HCT116 (cell line): ENCODE measurements around the gene CD96. TPM values are rescaled to one million over a fixed set of nuclear protein-coding genes. Genes with fewer than 3 reads are reported as not detected.
"Not testable (repeated sequence)": the region's sequence is repeated elsewhere in the genome, so short reads cannot be mapped to it uniquely, and the experiment has no call there.

Source experiments
- ATAC-seq: fragments of 200-7000 bp; cut with Tn5 transposase; 2 replicates; pipeline ENCODE4 v1.9.1; 2020; ENCODE audit warnings: mild to moderate bottlenecking, moderate library complexity
- BruUV-seq: library from RNA; stranded (reverse); fragments of 400-500 nt; replicated peaks from 2 replicates; lab custom pipeline; 2021; lab: Mats Ljungman, UMichigan
- CTCF ChIA-PET: fragments of 300-600 bp; sonication (Branson Sonifier 250); formaldehyde crosslinking; loops from one replicate; lab custom pipeline; 2021; ENCODE audit warnings: antibody characterized with exemption; lab: Charles Lee
- POLR2A ChIA-PET: fragments of 300-600, 350-600 bp; sonication (Branson Sonifier 250); formaldehyde crosslinking; loops from one replicate; lab custom pipeline; 2021; ENCODE audit warnings: antibody characterized with exemption; lab: Charles Lee
- RAD21 ChIA-PET, 2 experiments: fragments of 300-600 bp; sonication (Branson Sonifier 250); formaldehyde crosslinking; loops; one replicate each; lab custom pipeline; 2023; ENCODE audit warnings: low total read pairs in 2 of 2; ENCODE audit not compliant: uncharacterized antibody in 2 of 2, unreplicated experiment in 2 of 2, low non-redundant PET in 1 of 2; lab: Charles Lee
- DNase-seq: peaks from one replicate; pipeline ENCODE4 v3.0.0-alpha.2; 2010; ENCODE audit warnings: low read depth, low spot score
- H2AFZ ChIP-seq: fragments of 200-600 bp; shearing (Covaris generic), sonication (generic); 2 replicates; pipeline ENCODE4 v1.6.1; 2017; ENCODE audit warnings: low read depth, mixed run types, mixed read lengths, antibody characterized with exemption, low read length; ENCODE audit not compliant: poor library complexity, severe bottlenecking
- H3K27ac ChIP-seq: 2 replicates; pipeline ENCODE4 v1.5.1; 2012; ENCODE audit warnings: low read depth, low read length
- H3K27me3 ChIP-seq: fragments of 200-600 bp; sonication (generic); 2 replicates; pipeline ENCODE4 v1.6.1; 2016; ENCODE audit warnings: mixed run types, low read length, mixed read lengths; ENCODE audit not compliant: insufficient read depth
- H3K36me3 ChIP-seq, 2 experiments: fragments of 200-500 bp in 1 of 2; fragments of 200-600 bp in 1 of 2; sonication (Bioruptor generic) in 1 of 2; sonication (generic) in 1 of 2; 2 replicates each; pipeline versions ENCODE4 v1.5.1 to v1.6.1; 2014 to 2016; ENCODE audit warnings: low read length in 2 of 2, inconsistent platforms in 1 of 2, mixed read lengths in 1 of 2, mixed run types in 1 of 2; ENCODE audit not compliant: insufficient read depth in 2 of 2, control insufficient read depth in 1 of 2
- H3K4me1 ChIP-seq, 2 experiments: fragments of 200-600 bp in 1 of 2; sonication (generic) in 1 of 2; 2 replicates each; pipeline versions ENCODE4 v1.5.1 to v1.6.1; 2012 to 2017; ENCODE audit warnings: low read length in 2 of 2, inconsistent platforms in 1 of 2, mild to moderate bottlenecking in 1 of 2, mixed read lengths in 1 of 2, mixed run types in 1 of 2, moderate library complexity in 1 of 2; ENCODE audit not compliant: insufficient read depth in 2 of 2, control insufficient read depth in 1 of 2
- H3K4me2 ChIP-seq: fragments of 200-600 bp; sonication (generic); 2 replicates; pipeline ENCODE4 v1.6.1; 2017; ENCODE audit warnings: mixed run types, low read length, mixed read lengths
- H3K4me3 ChIP-seq, 2 experiments: fragments of 200-600 bp in 1 of 2; sonication (generic) in 1 of 2; replicated peaks in 1 of 2; 2 replicates each; pipeline ENCODE4 v1.5.1; 2011 to 2016; ENCODE audit warnings: low read length in 2 of 2, control low read depth in 1 of 2, low read depth in 1 of 2, mild to moderate bottlenecking in 1 of 2, mixed read lengths in 1 of 2, mixed run types in 1 of 2
- H3K79me2 ChIP-seq: fragments of 200-600 bp; sonication (generic); 2 replicates; pipeline ENCODE4 v1.6.1; 2017; ENCODE audit warnings: mild to moderate bottlenecking, mixed run types, low read length, moderate library complexity, mixed read lengths; ENCODE audit not compliant: insufficient read depth
- H3K9ac ChIP-seq: fragments of 200-600 bp; sonication (generic); 2 replicates; pipeline ENCODE4 v1.6.1; 2016; ENCODE audit warnings: low read length, mixed read lengths
- H3K9me2 ChIP-seq: fragments of 200-600 bp; sonication (generic), shearing (Covaris generic); 2 replicates; pipeline ENCODE4 v1.6.1; 2017; ENCODE audit warnings: mixed run types, mild to moderate bottlenecking, moderate library complexity; ENCODE audit not compliant: insufficient read depth
- H3K9me3 ChIP-seq, 2 experiments: fragments of 200-500 bp in 1 of 2; fragments of 200-600 bp in 1 of 2; sonication (Bioruptor generic) in 1 of 2; sonication (generic) in 1 of 2; 2 replicates each; pipeline ENCODE4 v1.6.1; 2014 to 2017; ENCODE audit warnings: low read length in 2 of 2, mixed read lengths in 2 of 2, inconsistent platforms in 1 of 2, low read depth in 1 of 2, mild to moderate bottlenecking in 1 of 2, mixed run types in 1 of 2, moderate library complexity in 1 of 2; ENCODE audit not compliant: control insufficient read depth in 1 of 2, insufficient read depth in 1 of 2
- H4K20me1 ChIP-seq: fragments of 200-600 bp; sonication (generic), shearing (Covaris generic); 2 replicates; pipeline ENCODE4 v1.6.1; 2017; ENCODE audit warnings: mixed run types, mild to moderate bottlenecking, moderate library complexity; ENCODE audit not compliant: insufficient read depth
- ATF3 ChIP-seq: IDR thresholded peaks from 2 replicates; pipeline ENCODE4 v1.6.1; 2012
- CBX3 ChIP-seq: IDR thresholded peaks from 2 replicates; pipeline ENCODE4 v1.6.1; 2012; ENCODE audit warnings: low read depth
- CEBPB ChIP-seq: IDR thresholded peaks from 2 replicates; pipeline ENCODE4 v1.6.1; 2012; ENCODE audit warnings: low read depth
- EZH2 ChIP-seq: fragments of 200-600 bp; sonication (generic); IDR thresholded peaks from 2 replicates; pipeline ENCODE4 v1.6.1; 2017; ENCODE audit warnings: antibody characterized with exemption, mixed run types
- EZH2phosphoT487 ChIP-seq: fragments of 200-600 bp; IDR thresholded peaks from 2 replicates; pipeline ENCODE4 v1.6.1; 2018; ENCODE audit warnings: antibody characterized with exemption, borderline replicate concordance
- MAX ChIP-seq: IDR thresholded peaks from 2 replicates; pipeline ENCODE4 v1.6.1; 2012
- POLR2AphosphoS5 ChIP-seq: IDR thresholded peaks from 2 replicates; pipeline ENCODE4 v1.6.1; 2011; ENCODE audit warnings: mild to moderate bottlenecking, low read depth, low read length, moderate library complexity
- SIN3A ChIP-seq: IDR thresholded peaks from 2 replicates; pipeline ENCODE4 v1.6.1; 2012; ENCODE audit warnings: low read depth
- TCF7L2 ChIP-seq: IDR thresholded peaks from 2 replicates; pipeline ENCODE4 v1.7.0; 2011; ENCODE audit warnings: borderline replicate concordance, inconsistent platforms; ENCODE audit not compliant: insufficient read depth, insufficient read length; ENCODE audit errors: extremely low read depth
- YY1 ChIP-seq: IDR thresholded peaks from 2 replicates; pipeline ENCODE4 v1.6.1; 2011; ENCODE audit warnings: low read length, low read depth, moderate library complexity, mild to moderate bottlenecking; ENCODE audit not compliant: insufficient replicate concordance; ENCODE audit errors: extremely low read depth
- intact Hi-C: fragments of 100-400 bp; cut with micrococcal nuclease; formaldehyde crosslinking; loops from 2 replicates; pipeline ENCODE4 v1.10.0; 2022
- total RNA-seq: library from RNA; stranded (reverse); gene quantifications from one replicate; pipeline ENCODE4 v1.2.1, GENCODE V29; 2021; ENCODE audit not compliant: unreplicated experiment

The CD96 gene
- total RNA-seq, 1 experiment from 2014 or later = 0.42 TPM

- TF ChIP-seq CBX3 (peak; percentile 60; the same call in 1 of the 2 replicates), MAX (no peak), POLR2AphosphoS5 (no peak)
Observed at GRCh38 chr3:111668888-111669488, 127.0 kb downstream of the CD96 start (continued).

- no peaks in the 10 kb centered on the region for H4K20me1 ChIP-seq
- no peak overlapping the region for H3K4me3 ChIP-seq
- H3K27ac ChIP-seq = no peak overlapping the region
- no peak for DNase-seq
- H2AFZ ChIP-seq = peak overlapping the region; percentile 75
- TF ChIP-seq EZH2phosphoT487 (no peak), ATF3 (no peak), TCF7L2 (peak; percentile 2), SIN3A (no peak), CEBPB (no peak), EZH2 (no peak), YY1 (no peak)
- peak overlapping the region; percentile 45 for H3K4me2 ChIP-seq
- no peaks in the 10 kb centered on the region for H3K9me3 ChIP-seq
- RAD21 ChIA-PET = interaction anchor here (1.1 to 1.5 kb wide), 4 partner anchors 21 to 343 kb away, joined by 4 to 7 read pairs (median 6); no protein-coding TSS in a partner anchor
- peaks cover 5% of the 10 kb centered on the region for H3K79me2 ChIP-seq
- intact Hi-C loops = loop anchor here (2.0 kb wide), 2 partner anchors 47 to 189 kb away; partner anchors contain the start of gene PHLDB2
- no peaks in the 10 kb centered on the region for H3K27me3 ChIP-seq
- H3K9me2 ChIP-seq = no peaks in the 10 kb centered on the region
- H3K9ac ChIP-seq = no peak overlapping the region
- ATAC-seq = no peak
- CTCF ChIA-PET = interaction anchor here (0.9 to 4.1 kb wide), 9 partner anchors 18 to 373 kb away, joined by 4 to 53 read pairs (median 6); partner anchors contain the start of gene ABHD10
- H3K36me3 ChIP-seq = no peaks in the 10 kb centered on the region
- peaks cover 14 to 50% of the 10 kb centered on the region in 2 experiments; a peak in 3 of 4 replicates for H3K4me1 ChIP-seq
- BruUV-seq = no TSS peak
- POLR2A ChIA-PET = no interaction called here
Observed at GRCh38 chr3:111669926-111670630, 128.1 kb downstream of the CD96 start.

GRCh38 chr3:111672461-111672860 is 130.5 kb downstream of the CD96 start:
- H2AFZ ChIP-seq, intact Hi-C loops, RAD21 ChIA-PET, H3K9me3 ChIP-seq, H3K9ac ChIP-seq, BruUV-seq, DNase-seq, H3K36me3 ChIP-seq, H3K4me3 ChIP-seq, H3K27ac ChIP-seq, H3K9me2 ChIP-seq, H3K4me2 ChIP-seq, H3K27me3 ChIP-seq, H4K20me1 ChIP-seq, ATAC-seq: not testable (repeated sequence)
- ChIA-PET POLR2A (interaction anchor here (0.7 kb wide), 1 partner anchor 19 kb away, joined by 3 read pairs; no protein-coding TSS in a partner anchor), CTCF (interaction anchor here (1.2 to 4.1 kb wide), 2 partner anchors 20 to 43 kb away, joined by 3 to 43 read pairs; no protein-coding TSS in a partner anchor)
- H3K4me1 ChIP-seq = peaks cover 33 to 57% of the 10 kb centered on the region in 2 experiments
- H3K79me2 ChIP-seq = peaks cover 29% of the 10 kb centered on the region
